ENCODE measurements around the gene DNAJC30. TPM values are rescaled to one million over a fixed set of nuclear protein-coding genes. Genes with fewer than 3 reads are reported as not detected.
"Not testable (repeated sequence)": the region's sequence is repeated elsewhere in the genome, so short reads cannot be mapped to it uniquely, and the experiment has no call there.

DNAJC30 gene
- 12.4 and 19.6 TPM in 2 replicates for total RNA-seq (2014; rRNA removed; shearing (Covaris generic))

- peak; percentile 96 for DNase-seq (ENCODE audit: low spot score)
- in situ Hi-C loops (cut with HindIII; ENCODE audit: low sequenced_read_pairs): no loop called here
Measured at GRCh38 chr7:73683056-73683787, at the start of gene DNAJC30, which contains the start of gene BUD23. Gene DNAJC30, minus strand, starts transcription at chr7:73683453. Its CDS starts 30 bp downstream, at chr7:73683423. Gene BUD23, plus strand, starts transcription at chr7:73683597. Its CDS starts 29 bp downstream, at chr7:73683626.

GRCh38 chr7:73732397-73732796, 49.1 kb upstream of the DNAJC30 start:
- in situ Hi-C loops (cut with HindIII; ENCODE audit: low sequenced_read_pairs): no loop called here

GRCh38 chr7:73730485-73730884, 47.2 kb upstream of the DNAJC30 start:
- in situ Hi-C loops (cut with HindIII; ENCODE audit: low sequenced_read_pairs): no loop called here
- DNase-seq (ENCODE audit: low spot score): no peak

More at GRCh38 chr7:73732397-73732796, 49.1 kb upstream of the DNAJC30 start:
- DNase-seq (ENCODE audit: low spot score): no peak

- in situ Hi-C loops (cut with HindIII; ENCODE audit: low sequenced_read_pairs): no loop called here
Measured at GRCh38 chr7:73728551-73728950, 45.3 kb upstream of the DNAJC30 start.

GRCh38 chr7:73727952-73728351, 44.7 kb upstream of the DNAJC30 start:
- in situ Hi-C loops (cut with HindIII; ENCODE audit: low sequenced_read_pairs): no loop called here
- no peak for DNase-seq (ENCODE audit: low spot score)

More at GRCh38 chr7:73728551-73728950, 45.3 kb upstream of the DNAJC30 start:
- no peak for DNase-seq (ENCODE audit: low spot score)

GRCh38 chr7:73726083-73726466, 42.8 kb upstream of the DNAJC30 start:
- no peak for DNase-seq (ENCODE audit: low spot score)
- in situ Hi-C loops (cut with HindIII; ENCODE audit: low sequenced_read_pairs): no loop called here

- no peak for DNase-seq (ENCODE audit: low spot score)
- in situ Hi-C loops (cut with HindIII; ENCODE audit: low sequenced_read_pairs): no loop called here
Measured at GRCh38 chr7:73723813-73724212, 40.6 kb upstream of the DNAJC30 start.

- DNase-seq (ENCODE audit: low spot score): no peak
- in situ Hi-C loops (cut with HindIII; ENCODE audit: low sequenced_read_pairs): no loop called here
Measured at GRCh38 chr7:73722785-73723184, 39.5 kb upstream of the DNAJC30 start.

GRCh38 chr7:73722182-73722581, 38.9 kb upstream of the DNAJC30 start:
- in situ Hi-C loops (cut with HindIII; ENCODE audit: low sequenced_read_pairs); DNase-seq (ENCODE audit: low spot score): not testable (repeated sequence)

GRCh38 chr7:73721377-73721817, 38.1 kb upstream of the DNAJC30 start:
- in situ Hi-C loops (cut with HindIII; ENCODE audit: low sequenced_read_pairs): no loop called here
- DNase-seq (ENCODE audit: low spot score): peak; percentile 97

GRCh38 chr7:73720443-73720842, 37.2 kb upstream of the DNAJC30 start:
- in situ Hi-C loops (cut with HindIII; ENCODE audit: low sequenced_read_pairs); DNase-seq (ENCODE audit: low spot score): not testable (repeated sequence)

- in situ Hi-C loops (cut with HindIII; ENCODE audit: low sequenced_read_pairs): no loop called here
- no peak for DNase-seq (ENCODE audit: low spot score)
Measured at GRCh38 chr7:73719806-73720169, 36.5 kb upstream of the DNAJC30 start.

GRCh38 chr7:73718905-73719805, 35.9 kb upstream of the DNAJC30 start, which contains the start of gene STX1A:
Gene STX1A, minus strand, starts transcription at chr7:73719669. Its CDS starts 38 bp downstream, at chr7:73719631.
- peak; percentile 68 for DNase-seq (ENCODE audit: low spot score)
- in situ Hi-C loops (cut with HindIII; ENCODE audit: low sequenced_read_pairs): no loop called here

GRCh38 chr7:73718438-73718881, 35.2 kb upstream of the DNAJC30 start:
- DNase-seq (ENCODE audit: low spot score): no peak
- in situ Hi-C loops (cut with HindIII; ENCODE audit: low sequenced_read_pairs): no loop called here

GRCh38 chr7:73717991-73718405, 34.7 kb upstream of the DNAJC30 start:
- no peak for DNase-seq (ENCODE audit: low spot score)

GRCh38 chr7:73717025-73717807, 34.0 kb upstream of the DNAJC30 start:
- no peak for DNase-seq (ENCODE audit: low spot score)
- in situ Hi-C loops (cut with HindIII; ENCODE audit: low sequenced_read_pairs): no loop called here

More at GRCh38 chr7:73717991-73718405, 34.7 kb upstream of the DNAJC30 start:
- in situ Hi-C loops (cut with HindIII; ENCODE audit: low sequenced_read_pairs): no loop called here

- DNase-seq (ENCODE audit: low spot score): no peak
- in situ Hi-C loops (cut with HindIII; ENCODE audit: low sequenced_read_pairs): no loop called here
Measured at GRCh38 chr7:73716318-73716890, 33.2 kb upstream of the DNAJC30 start.

GRCh38 chr7:73715648-73716317, 32.5 kb upstream of the DNAJC30 start:
- DNase-seq (ENCODE audit: low spot score): no peak
- in situ Hi-C loops (cut with HindIII; ENCODE audit: low sequenced_read_pairs): no loop called here
